HG02870 (cell line): ENCODE data around the gene NCKAP5.

Experiments used
- ATAC-seq: cut with Tn5 transposase; IDR thresholded peaks from one replicate; pipeline ENCODE4 v1.9.1; 2021; ENCODE audit warnings: mild to moderate bottlenecking, moderate library complexity; ENCODE audit not compliant: unreplicated experiment

NCKAP5 gene

GRCh38 chr2:132915812-132916549, 652.3 kb downstream of the NCKAP5 start:
- peak; percentile 85 for ATAC-seq

- no peak for ATAC-seq
Measured at GRCh38 chr2:132911726-132912724, 656.2 kb downstream of the NCKAP5 start.

GRCh38 chr2:132910432-132910831, 657.8 kb downstream of the NCKAP5 start:
- ATAC-seq = no peak

- no peak for ATAC-seq
Measured at GRCh38 chr2:132909427-132909826, 658.8 kb downstream of the NCKAP5 start.

- ATAC-seq = no peak
Measured at GRCh38 chr2:132904142-132904842, 664.0 kb downstream of the NCKAP5 start.

- ATAC-seq = no peak
Measured at GRCh38 chr2:132902626-132903025, 665.6 kb downstream of the NCKAP5 start.

- no peak for ATAC-seq
Measured at GRCh38 chr2:132901661-132902060, 666.6 kb downstream of the NCKAP5 start.

- ATAC-seq = no peak
Measured at GRCh38 chr2:132897111-132897510, 671.2 kb downstream of the NCKAP5 start.

GRCh38 chr2:132896073-132896472, 672.2 kb downstream of the NCKAP5 start:
- peak; percentile 52 for ATAC-seq

- ATAC-seq = no peak
Measured at GRCh38 chr2:132891498-132891897, 676.8 kb downstream of the NCKAP5 start.

GRCh38 chr2:132886574-132886973, 681.7 kb downstream of the NCKAP5 start:
- ATAC-seq = no peak

GRCh38 chr2:132884705-132885104, 683.6 kb downstream of the NCKAP5 start:
- ATAC-seq = no peak

- no peak for ATAC-seq
Measured at GRCh38 chr2:132884292-132884691, 684.0 kb downstream of the NCKAP5 start.

GRCh38 chr2:132883430-132883829, 684.8 kb downstream of the NCKAP5 start:
- no peak for ATAC-seq

GRCh38 chr2:132881546-132881945, 686.7 kb downstream of the NCKAP5 start:
- ATAC-seq = no peak

GRCh38 chr2:132877923-132878322, 690.3 kb downstream of the NCKAP5 start:
- no peak for ATAC-seq

GRCh38 chr2:132876745-132877391, 691.4 kb downstream of the NCKAP5 start:
- ATAC-seq = no peak

- no peak for ATAC-seq
Measured at GRCh38 chr2:132875193-132875592, 693.1 kb downstream of the NCKAP5 start.

- no peak for ATAC-seq
Measured at GRCh38 chr2:132873738-132874137, 694.5 kb downstream of the NCKAP5 start.

GRCh38 chr2:132871831-132872230, 696.4 kb downstream of the NCKAP5 start:
- no peak for ATAC-seq

- no peak for ATAC-seq
Measured at GRCh38 chr2:132863961-132864360, 704.3 kb downstream of the NCKAP5 start.
